HG03342 (cell line): ENCODE measurements around the gene KIAA2012.

Experiments
- ATAC-seq: cut with Tn5 transposase; IDR thresholded peaks from one replicate; pipeline ENCODE4 v1.9.1; 2021; ENCODE audit warnings: mild to moderate bottlenecking, moderate library complexity; ENCODE audit not compliant: unreplicated experiment

Gene KIAA2012

DNA sequence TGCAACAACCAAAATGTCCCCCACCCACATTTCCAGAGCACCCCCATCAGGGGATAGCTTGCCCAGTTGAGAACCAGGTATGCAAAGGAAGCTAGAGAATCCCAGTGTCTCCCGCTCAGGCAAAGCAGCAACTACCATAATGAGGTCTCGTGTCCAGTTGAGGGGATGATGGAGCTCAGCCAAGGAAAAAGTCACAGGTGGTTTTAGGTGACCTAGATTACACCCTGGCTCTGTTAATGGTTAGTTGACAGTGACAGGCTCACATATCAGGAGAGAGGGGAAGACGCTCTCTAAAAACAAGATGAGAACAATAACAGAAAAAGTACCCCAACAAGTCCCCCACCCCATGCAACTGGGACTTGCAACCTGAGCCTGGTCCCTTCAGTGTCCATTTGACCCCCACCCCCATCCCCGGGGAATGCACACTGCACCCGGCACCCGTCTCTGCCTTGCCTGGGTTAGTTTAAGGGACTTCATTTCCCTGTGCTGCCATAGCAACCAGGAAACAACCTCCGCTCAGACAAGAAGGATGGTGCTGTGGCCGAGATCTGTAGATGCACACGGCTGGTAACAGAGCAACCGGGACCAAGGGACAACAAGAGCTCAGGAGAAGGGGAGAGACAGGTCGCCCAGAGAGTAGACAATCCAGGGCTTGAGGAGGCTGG is at the start of gene KIAA2012:
KIAA2012 (plus strand) TSS at position 519 of the 665 bp plus-strand sequence. CDS start 373 bp downstream, outside the sequence.
- no peak for ATAC-seq

DNA sequence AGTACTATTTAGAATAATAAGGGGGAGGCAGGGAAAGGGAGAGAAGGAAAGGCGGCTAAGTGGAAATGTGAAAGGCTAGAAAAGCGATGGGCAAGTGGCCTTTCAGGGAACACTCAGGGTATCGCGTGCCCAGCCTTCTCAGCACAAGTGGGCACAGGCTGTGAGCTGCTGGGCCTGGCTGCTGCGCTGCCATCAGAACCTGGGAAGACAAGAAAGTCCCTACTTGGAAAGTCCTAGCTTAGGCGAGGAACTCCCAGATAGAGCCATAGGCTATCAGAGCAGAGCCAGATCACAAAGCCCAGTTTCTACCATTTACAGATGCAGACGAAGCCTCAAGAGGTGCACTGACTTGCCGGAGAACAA is 49.2 kb upstream of the KIAA2012 start:
- no peak for ATAC-seq

DNA sequence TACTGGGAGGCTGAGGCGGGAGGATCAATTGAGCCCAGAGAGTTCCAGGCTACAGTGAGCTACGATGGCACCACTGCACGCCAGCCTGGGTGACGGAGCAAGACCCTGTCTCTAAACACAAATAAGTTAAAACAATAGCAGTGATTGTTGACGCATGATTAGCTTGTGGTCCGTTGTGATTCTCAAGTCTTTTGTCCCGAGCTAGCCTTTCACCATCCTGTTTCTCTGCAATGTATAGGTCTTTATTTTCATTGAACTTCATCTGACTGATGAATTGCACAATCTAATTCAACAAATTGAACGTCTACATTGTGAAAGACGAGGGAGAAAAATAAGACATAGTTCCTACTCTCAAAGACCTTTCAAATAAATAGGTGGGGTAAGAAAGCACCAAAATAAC is 48.2 kb upstream of the KIAA2012 start:
- ATAC-seq, result no peak

DNA sequence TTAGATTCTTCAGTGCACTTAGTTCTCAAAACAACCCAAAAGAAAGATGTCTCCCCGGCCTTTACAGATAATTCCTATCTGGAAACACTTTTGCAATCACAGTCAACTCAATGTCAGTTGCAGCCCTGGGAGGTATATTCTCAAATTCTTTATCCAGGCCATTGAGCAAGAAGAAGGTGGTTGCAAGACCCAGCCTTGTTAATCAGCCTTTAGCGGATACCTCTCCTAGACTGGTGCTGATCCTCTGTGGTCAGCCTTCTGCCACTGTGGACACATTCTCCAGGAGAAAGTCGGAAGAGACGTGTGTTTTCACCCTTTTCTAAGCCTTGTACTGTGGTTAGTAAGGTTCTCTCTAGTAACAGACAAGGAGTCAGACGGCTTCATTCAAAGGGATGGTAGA is 47.2 kb upstream of the KIAA2012 start:
- ATAC-seq, result no peak

DNA sequence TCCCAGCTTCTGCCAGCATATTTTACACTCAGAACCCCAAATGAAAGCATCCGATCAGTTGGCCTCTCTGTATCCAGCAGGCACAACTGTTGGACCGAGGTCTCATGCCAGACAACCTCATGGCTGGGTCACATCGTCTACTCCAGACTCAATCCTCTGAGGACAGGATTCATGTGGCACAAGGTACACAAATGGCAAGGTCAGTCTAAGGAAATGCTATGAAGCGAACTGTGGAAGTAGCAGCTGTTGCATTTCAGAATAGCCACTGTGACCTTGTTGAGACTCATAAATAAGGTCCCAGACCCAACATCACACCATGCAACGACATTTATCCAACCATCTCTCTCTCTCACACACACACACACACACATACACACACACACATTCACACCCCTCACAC is 46.5 kb upstream of the KIAA2012 start:
- ATAC-seq, result no peak

DNA sequence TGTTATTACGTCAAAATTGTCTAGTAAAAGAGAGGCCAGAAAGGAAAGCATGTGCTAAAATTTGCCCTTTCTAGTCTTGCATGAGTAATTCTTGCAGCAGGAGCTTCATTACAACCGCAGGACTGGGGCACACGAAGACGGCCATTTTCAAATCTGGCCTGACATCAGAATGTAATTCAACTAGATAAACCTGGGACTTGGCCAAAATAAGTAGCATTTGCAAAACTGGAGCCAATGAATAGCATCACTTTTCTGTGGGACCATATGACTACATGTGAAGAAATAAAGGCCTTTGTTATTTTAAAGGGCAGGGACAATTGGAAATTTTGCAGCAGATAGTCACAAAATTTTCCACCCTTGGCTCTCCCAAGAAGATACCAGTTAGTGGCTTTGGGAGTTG is 42.4 kb upstream of the KIAA2012 start:
- ATAC-seq, result no peak

DNA sequence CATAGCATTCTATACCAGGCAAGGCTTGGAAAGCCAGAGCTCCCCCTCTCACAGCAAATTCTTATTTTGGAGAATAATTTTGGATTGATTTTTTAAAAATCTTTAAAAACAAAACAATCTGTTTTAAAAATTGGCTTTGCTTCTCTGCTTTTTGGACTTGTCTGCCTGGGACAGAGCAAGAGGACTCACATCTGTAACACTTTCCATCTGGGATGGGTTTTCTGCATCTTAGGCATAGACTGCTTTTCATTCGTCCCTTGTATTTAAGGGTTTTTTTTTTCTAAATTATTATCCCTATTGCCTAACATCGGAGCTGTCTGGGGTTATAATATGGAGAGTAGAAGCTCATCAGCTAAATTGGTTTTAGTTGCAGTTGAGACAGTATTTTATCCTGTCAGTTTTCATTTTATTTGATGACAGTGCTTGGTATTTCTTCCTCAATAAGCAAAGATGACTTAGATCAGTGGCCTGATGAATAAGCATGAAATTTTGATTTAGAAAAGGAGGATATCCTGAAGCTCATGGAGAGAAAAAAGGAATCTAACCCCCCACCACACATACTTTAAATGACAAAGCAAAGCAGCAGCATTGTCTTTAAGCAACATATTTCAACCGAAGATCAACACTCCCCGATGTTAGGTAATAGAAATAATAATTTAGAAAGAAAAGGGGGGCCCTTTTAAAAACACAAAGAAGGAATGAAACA is 41.7 kb upstream of the KIAA2012 start:
- no peak for ATAC-seq

DNA sequence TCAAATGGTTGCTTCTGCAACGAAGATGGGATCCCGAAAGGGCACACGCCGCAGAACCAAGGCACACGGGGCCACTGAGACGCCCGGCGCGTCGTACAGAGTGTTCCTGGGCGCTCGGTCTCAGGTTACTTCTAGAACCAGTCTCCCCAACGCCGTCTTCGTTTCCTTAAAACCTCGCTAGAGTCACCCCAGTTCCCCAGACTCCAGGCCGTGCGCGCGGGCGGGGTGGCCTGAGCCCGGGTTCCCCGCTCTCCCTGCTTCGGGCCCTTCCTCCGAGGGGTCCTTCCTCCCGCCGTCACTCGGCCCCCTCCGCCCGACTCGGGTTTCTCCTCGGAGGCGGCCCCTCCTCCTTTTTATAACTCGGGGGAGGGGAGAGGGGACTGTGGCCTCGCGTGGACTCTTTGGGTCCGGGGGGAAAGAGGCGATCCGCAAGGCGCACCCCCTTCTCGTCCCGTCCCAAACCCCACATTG is 40.2 kb upstream of the KIAA2012 start:
- peak; percentile 19 for ATAC-seq

DNA sequence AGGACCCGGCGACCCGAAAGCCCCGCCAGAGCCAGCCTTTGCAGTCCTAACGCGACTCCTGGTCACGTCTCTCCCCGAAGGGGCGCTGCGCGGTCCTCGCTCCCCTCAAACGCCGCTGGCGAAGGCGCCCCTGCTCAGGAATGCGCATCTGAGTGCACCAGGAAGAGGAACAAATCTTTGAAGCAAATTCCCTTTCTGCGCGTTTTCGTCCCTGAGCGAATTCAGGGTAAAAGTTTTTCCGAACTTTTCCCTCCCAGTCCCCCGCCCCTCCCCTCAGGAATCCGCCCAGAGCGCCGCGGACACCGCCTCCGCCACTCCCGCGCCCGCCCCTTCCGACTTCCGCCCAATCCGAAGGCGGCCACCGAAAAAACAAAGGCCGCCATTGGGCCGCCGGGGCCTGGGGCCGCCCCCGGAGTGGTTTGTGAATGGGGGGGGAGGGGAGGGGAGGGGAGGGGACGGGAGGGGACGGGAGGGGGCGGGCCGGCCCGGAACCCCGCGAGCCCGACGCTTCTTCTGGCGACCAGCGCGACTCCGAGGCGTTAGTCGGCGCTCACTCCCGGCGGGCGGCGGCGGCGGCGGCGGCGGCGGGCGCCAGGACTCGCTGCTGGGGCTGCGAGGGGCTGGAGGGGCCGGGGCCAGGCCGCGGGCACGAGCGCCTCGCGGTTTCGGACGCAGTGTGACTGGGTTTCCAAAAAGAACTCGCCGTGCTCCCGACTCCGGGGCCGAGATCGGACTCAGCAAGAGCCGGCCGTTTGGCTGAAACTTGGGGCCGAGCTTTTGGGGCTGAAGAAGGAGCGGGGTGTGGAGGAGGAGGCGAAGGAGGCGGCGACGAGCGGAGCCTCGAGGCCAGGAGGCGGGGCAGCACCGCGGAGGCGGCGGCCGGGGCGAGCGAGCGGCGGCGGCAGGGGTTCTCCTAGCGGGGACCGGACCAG is 39.5 kb upstream of the KIAA2012 start, which contains the start of gene FZD7:
FZD7 (plus strand) TSS at position 539 of the 932 bp plus-strand sequence. CDS start 793 bp downstream, outside the sequence.
- peak; percentile 90 for ATAC-seq

DNA sequence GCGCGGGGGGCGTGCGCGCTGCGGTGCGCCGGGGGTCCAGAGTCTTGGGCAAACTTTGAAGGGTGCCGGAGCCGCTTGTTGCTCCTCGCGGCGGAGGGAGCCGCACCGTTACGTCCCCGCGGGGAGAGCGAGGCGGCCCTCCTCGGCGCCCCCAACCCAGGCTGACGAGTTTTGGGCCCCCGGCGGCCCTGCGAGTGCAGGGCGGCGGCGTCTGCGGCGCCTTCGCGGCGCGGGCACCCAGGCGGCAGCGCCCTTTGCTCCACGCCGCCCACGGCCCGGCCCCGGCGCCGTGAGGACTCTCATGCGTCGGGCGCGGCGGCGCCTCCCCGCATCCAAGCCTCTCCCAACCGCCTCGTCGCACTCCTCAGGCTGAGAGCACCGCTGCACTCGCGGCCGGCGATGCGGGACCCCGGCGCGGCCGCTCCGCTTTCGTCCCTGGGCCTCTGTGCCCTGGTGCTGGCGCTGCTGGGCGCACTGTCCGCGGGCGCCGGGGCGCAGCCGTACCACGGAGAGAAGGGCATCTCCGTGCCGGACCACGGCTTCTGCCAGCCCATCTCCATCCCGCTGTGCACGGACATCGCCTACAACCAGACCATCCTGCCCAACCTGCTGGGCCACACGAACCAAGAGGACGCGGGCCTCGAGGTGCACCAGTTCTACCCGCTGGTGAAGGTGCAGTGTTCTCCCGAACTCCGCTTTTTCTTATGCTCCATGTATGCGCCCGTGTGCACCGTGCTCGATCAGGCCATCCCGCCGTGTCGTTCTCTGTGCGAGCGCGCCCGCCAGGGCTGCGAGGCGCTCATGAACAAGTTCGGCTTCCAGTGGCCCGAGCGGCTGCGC is 38.6 kb upstream of the KIAA2012 start:
- ATAC-seq, result no peak

DNA sequence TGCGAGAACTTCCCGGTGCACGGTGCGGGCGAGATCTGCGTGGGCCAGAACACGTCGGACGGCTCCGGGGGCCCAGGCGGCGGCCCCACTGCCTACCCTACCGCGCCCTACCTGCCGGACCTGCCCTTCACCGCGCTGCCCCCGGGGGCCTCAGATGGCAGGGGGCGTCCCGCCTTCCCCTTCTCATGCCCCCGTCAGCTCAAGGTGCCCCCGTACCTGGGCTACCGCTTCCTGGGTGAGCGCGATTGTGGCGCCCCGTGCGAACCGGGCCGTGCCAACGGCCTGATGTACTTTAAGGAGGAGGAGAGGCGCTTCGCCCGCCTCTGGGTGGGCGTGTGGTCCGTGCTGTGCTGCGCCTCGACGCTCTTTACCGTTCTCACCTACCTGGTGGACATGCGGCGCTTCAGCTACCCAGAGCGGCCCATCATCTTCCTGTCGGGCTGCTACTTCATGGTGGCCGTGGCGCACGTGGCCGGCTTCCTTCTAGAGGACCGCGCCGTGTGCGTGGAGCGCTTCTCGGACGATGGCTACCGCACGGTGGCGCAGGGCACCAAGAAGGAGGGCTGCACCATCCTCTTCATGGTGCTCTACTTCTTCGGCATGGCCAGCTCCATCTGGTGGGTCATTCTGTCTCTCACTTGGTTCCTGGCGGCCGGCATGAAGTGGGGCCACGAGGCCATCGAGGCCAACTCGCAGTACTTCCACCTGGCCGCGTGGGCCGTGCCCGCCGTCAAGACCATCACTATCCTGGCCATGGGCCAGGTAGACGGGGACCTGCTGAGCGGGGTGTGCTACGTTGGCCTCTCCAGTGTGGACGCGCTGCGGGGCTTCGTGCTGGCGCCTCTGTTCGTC is 37.7 kb upstream of the KIAA2012 start:
- no peak for ATAC-seq

DNA sequence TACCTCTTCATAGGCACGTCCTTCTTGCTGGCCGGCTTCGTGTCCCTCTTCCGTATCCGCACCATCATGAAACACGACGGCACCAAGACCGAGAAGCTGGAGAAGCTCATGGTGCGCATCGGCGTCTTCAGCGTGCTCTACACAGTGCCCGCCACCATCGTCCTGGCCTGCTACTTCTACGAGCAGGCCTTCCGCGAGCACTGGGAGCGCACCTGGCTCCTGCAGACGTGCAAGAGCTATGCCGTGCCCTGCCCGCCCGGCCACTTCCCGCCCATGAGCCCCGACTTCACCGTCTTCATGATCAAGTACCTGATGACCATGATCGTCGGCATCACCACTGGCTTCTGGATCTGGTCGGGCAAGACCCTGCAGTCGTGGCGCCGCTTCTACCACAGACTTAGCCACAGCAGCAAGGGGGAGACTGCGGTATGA is 37.1 kb upstream of the KIAA2012 start:
- no peak for ATAC-seq

DNA sequence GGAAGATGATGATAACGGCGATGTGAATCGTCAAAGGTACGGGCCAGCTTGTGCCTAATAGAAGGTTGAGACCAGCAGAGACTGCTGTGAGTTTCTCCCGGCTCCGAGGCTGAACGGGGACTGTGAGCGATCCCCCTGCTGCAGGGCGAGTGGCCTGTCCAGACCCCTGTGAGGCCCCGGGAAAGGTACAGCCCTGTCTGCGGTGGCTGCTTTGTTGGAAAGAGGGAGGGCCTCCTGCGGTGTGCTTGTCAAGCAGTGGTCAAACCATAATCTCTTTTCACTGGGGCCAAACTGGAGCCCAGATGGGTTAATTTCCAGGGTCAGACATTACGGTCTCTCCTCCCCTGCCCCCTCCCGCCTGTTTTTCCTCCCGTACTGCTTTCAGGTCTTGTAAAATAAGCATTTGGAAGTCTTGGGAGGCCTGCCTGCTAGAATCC is 36.4 kb upstream of the KIAA2012 start:
- no peak for ATAC-seq

DNA sequence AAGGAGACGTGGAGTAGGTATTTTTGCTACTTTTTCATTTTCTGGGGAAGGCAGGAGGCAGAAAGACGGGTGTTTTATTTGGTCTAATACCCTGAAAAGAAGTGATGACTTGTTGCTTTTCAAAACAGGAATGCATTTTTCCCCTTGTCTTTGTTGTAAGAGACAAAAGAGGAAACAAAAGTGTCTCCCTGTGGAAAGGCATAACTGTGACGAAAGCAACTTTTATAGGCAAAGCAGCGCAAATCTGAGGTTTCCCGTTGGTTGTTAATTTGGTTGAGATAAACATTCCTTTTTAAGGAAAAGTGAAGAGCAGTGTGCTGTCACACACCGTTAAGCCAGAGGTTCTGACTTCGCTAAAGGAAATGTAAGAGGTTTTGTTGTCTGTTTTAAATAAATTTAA is 36.0 kb upstream of the KIAA2012 start:
- no peak for ATAC-seq

DNA sequence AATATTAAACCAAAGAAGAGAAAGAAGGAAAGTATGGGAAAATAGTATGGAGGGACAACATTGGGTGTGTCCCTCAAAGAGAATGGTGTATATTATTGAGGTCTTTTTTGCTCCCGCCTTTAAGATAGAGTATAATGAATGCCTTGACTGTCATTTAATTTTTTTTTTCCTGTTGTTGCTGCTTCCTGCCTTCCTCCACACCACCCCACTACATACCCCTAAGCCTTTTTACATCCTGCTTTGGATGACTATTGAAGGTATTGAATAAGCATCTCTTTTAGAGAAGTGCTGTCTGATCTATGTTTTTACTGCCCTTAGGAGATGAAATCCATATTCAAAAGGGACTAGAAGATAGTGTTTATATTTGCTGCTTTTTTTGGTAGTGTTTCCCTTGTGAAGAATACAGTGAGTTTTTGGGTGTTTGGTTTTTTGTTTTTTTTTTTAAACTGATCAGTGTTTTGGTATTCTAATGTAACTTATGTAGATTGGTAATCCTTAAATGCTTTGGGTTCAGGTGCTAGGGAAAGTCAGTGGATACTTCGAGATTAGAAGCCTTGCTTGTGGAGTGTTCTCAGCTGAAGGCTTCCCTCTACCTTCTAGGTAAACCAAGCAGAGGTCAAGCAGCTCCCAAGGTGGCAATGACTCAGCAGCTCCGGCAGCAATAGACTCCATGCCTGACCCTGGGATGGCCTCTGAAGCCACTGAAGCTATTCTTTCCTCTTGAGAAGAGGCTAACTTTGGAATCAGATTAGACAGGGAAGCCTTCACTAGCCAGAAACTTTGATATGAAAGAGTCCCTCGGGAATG is 34.4 kb upstream of the KIAA2012 start:
- no peak for ATAC-seq

DNA sequence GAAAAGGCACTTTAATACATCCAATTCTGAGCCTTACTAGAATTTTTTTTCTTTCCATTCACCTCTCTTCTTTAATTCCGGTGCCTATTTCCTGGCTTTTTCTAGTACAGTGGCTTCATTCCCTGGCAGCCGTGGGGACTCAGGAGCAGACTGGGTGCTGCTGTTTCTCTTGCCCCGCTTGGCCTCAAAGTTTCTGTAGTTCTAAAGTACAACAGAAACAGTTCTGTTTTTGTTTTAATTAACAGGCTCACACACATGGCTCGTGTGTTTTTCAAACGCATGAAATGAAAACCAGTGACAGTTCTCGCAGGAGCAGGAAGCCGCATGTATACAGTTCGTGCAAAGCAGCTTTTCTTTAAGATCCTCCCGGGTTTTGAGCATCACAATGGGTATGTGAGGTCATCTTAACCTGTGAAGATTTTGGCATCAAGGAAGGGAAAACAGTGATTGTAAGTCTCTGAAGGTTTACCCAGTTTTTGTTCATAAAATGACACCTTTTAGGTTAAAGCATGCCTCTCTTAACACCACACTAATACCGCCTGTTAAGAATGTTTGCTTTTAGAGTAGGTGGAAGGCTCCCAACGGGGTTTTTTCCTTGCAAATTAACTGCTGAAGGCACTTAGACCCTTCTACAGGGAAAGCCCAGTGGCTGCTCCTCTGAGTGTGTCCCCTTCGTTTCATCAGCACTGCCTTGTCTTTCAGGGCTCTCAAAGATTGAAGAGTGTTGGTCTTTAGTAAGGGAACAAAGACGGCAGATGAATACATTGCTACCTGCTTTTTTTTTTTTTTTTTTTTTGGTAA is 33.6 kb upstream of the KIAA2012 start:
- ATAC-seq, result no peak

DNA sequence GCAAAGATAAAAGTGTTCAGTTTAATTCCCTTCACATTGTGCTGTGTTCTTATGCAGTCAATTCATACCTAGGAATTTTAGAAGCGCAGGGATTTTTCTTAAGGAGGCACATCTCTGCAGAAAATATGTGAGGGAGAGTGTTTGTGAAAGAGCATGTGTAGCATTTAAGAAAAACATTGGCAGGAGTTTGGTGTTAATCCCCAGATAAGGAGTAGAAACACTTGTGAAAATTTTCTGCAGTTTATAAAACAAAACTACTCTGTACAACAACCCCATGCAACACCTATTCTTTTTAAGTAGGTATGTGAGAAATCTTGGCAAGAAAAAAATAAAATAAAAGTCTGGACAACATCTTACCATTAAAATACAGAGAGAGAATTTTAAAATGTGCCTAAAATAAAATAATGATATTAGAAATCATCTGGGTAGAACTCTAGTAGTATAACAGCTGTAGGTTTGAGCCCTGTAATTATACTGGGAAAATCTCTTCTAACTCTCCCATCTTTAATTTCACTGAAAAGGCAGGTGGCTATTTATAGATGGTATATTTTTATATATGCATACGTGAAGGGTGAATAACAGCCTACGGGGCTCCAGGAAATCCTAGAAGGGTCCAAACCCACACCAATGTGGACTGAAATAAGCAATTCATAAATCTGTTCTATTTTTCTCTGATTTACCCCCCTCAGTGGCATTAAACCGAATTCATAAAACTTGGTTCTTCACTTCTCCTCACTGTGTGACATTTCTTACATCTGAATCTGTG is 32.8 kb upstream of the KIAA2012 start:
- no peak for ATAC-seq
